NCI-H2171 (cell line): ENCODE results near the gene SERPINB4.
"Not testable (repeated sequence)": the region's sequence is repeated elsewhere in the genome, so short reads cannot be mapped to it uniquely, and the experiment has no call there.

Experiments used
- DNase-seq: peaks from one replicate; lab custom pipeline; 2025; lab: John Stamatoyannopoulos, UW

The SERPINB4 gene

DNA sequence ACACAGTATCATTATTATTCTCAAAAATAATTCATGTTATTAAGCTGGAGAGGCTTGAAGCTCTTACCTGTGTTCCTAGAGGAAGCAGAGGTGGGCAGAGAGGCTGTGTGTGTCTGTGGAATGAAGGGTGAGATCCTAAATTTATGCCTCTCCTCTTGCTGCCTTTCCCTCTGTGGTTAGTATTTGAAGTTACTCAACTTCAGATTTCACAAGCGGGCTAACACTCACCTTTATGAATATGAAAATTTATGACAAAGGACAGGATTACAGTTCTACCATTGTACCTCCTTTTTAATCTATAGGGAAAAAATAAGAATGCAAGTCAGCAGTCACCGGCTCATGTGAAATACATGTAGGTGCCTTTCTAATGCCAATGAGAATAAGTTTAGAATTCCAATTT is at the start of gene SERPINB4:
Gene SERPINB4, minus strand, starts transcription at position 115 of the 400 bp plus-strand sequence. CDS start 679 bp downstream, outside the sequence.
- not testable (repeated sequence) for DNase-seq

GRCh38 chr18:63689064-63689463 is 45.0 kb upstream of the SERPINB4 start:
- no peak for DNase-seq

DNA sequence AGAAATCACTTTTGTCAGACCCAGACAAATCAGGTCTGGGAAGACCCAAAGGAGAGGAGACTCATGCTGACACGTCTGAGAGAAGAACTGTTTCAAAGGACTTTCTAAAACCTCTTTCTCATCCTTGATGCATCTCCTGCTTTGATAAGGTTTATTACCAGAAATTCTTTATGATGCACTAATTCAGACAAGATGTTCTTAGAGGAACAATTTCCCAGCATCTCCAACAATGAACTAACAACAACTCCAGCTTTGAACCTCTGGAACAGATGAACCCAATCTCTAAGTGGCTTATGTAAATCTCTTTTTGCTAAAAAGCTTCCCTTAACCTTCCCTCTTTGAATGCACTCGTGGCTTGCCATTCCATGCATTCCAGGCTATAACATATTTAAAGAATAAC is 42.8 kb upstream of the SERPINB4 start:
- DNase-seq, result no peak

DNA sequence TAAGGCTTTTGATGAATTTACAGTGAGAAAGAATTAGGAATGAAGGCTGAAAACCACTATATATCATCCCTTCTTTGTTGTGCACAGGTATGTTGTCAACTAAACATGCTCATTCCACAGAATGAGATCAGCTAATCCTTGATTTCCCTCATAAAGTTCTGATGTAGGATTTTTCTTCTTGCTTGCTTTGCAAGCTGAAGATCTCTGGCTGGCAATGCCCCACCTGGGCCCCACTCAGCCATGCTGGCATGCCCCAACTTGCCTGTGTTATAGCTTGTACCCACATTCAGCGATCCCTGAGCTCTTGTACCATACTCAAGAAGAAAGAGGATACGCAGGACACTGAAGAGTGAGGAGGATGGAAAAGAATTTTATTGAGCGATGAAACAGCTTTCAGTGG is 40.7 kb upstream of the SERPINB4 start:
- DNase-seq, result no peak

DNA sequence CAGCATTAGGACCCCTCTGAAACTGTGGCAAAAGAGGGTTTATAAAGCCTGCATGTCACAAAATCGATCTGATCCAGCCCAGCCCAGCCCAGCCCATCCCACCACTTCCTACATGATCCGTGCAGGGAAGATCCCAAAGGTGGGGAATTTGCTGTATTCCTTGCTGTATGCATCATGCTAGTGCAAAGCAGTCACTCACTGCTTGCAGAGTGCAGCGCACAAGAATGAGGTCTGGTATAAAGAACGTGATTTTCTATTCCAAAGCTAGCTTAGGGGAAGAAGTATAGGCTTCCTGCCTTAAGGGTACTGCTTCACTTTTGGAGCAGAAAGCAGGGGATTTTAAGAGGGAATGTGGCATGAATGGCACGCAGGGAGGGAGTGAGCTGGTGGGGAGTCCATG is 39.8 kb upstream of the SERPINB4 start:
- DNase-seq, result no peak

- no peak for DNase-seq
Observed at GRCh38 chr18:63683152-63683551, 39.1 kb upstream of the SERPINB4 start.

GRCh38 chr18:63681449-63682340 is 37.6 kb upstream of the SERPINB4 start:
- DNase-seq, result no peak

DNA sequence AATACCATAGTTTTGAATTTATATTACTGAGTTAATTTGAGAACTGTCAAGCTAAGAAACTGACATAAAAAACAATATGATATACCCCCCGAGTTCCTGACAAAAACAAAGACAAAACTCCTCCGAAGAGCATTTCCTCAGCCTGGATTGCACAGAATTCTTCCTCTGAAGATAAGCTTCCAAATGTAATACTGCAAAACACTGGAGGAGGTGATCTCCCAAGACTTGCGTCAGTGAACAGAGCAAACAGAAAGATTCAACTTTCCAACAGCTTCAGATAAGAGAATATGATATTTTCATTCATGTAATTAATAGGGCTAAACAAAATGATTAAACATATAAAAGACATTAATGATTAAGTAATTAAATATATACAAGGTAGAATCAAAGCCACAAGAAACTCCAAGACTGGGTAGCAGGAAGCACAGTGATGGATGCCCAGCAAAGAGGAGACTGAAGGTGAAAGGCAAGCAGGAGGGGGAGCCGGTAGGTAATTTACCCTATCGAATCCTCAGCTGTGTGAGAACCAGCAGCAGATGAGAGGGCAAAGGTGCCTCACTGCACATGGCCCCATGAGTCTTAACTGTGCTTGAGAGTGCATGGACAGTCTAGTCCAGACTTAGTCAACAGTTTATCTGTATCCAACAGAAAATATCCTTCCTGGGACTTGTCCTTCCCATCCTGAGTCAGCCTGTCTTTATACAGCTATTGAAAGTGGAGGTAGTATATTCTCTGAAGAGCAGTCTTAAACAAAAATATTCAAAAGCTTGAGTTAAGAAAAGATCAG is 36.0 kb upstream of the SERPINB4 start:
- no peak for DNase-seq

DNA sequence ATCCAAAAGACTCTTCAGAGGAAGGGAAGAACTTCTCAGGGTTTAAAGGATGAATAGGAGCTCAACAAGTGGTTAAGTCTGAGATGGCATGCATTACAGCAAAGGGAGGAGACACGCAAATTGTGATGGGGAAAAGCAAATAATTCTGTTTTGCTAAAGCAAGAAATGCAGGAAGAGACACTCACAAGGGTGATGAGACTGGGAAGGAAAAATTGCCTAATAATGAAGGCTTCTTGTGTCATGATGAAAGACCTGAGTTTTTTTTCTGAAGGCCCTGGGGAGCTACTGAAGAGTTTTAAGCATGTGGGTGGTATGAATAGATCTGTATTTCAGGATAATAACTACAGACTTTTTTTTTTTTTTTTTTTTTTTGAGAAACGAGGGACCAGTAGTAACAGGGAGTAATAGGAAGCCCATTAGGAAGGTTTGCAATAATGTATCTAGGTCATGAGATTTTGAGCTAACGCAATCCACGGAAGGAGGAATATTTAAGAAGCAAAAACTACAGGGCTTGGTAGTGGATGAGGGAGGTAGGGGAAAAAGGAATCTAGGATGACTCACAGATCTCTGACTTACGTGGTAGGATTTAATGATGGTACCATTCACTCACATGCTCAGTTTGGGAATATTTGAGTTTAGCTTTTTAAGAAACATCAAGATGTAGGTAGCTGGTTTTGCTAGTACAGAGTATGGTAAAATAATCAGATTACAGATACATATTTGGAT is 33.6 kb upstream of the SERPINB4 start:
- no peak for DNase-seq

DNA sequence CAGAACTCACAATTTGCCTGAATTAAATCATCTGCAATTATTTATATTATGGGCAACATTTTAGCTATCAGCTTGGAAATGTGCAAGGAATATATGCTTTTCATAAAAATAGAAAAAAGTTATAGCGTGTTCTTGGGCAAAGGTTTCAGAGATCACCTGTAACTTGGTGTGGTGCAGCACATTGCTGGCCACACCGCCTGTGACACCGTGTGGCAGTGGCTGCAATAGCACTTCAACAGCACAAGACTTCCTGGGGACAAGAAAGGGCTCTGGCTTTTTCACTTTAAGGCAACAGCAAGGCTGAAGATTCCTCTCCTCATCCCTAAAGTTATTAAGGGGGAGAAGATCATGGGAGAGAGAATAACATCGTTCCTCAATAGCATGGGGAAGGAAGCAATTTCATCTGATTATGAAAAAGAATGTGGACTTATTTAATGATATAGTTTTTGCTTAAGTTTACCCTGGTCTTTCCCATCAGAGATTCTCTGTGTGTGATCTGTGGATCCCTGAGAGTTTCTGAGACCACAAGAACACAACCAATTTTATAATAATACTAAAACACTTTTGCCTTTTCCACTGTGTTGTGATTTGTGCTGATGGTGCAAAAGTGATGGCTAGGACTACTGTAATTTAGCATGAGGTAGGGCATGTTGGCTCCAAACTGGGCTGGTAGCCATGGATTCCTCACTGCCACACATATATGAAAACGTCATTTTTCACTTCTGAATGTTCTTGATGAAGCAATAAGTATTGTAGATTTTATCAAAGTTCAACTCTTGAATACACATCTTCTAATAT is 32.7 kb upstream of the SERPINB4 start:
- no peak for DNase-seq

GRCh38 chr18:63664571-63664970 is 20.5 kb upstream of the SERPINB4 start:
- no peak for DNase-seq

GRCh38 chr18:63661750-63662149 is 17.7 kb upstream of the SERPINB4 start, which contains the start of gene SERPINB3:
SERPINB3 (minus strand) TSS chr18:63661893; CDS start chr18:63661216, 677 bp downstream.
- not testable (repeated sequence) for DNase-seq

- DNase-seq, result not testable (repeated sequence)
Observed at GRCh38 chr18:63658920-63659319, 14.9 kb upstream of the SERPINB4 start.

- DNase-seq, result not testable (repeated sequence)
Observed at GRCh38 chr18:63650271-63650670, 6.2 kb upstream of the SERPINB4 start.

- no peak for DNase-seq
Observed at GRCh38 chr18:63648241-63648640, 4.2 kb upstream of the SERPINB4 start.

- DNase-seq, result no peak
Observed at GRCh38 chr18:63646936-63647335, 2.9 kb upstream of the SERPINB4 start.

- not testable (repeated sequence) for DNase-seq
Observed at GRCh38 chr18:63644694-63645093, 638 bp upstream of the SERPINB4 start.

- DNase-seq, result not testable (repeated sequence)
Observed at GRCh38 chr18:63642668-63643356, 1.2 kb downstream of the SERPINB4 start.

GRCh38 chr18:63641157-63641680 is 2.8 kb downstream of the SERPINB4 start:
- DNase-seq, result not testable (repeated sequence)

DNA sequence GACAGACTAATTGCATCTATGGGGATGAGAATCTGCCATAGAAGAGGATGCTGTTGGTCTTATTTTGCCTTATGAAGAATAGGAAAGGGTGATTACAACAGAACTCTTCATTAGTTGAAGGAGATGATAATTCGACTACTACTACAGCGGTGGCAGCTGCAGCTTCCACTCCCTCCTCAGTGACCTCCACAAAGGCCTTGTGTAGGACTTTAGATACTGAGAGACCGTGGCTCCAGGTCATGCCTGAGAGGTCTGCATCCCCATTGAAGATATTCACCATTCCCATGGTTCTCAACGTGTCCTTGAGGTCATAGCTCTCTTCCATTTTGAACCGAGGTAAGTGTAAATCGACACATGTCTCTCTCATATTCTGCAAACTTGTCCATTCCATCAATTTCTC is 6.4 kb downstream of the SERPINB4 start:
- DNase-seq, result no peak
